T-helper 1 cell treated with Interleukin-12 subunit alpha and Interleukin-12 subunit beta and Interleukin-4 antibody, amounts not matched to agents 30 μg/mL and 1 μg/mL, for 36 hours (primary cell): Measurements from ENCODE around the gene RAP1GAP2.

Experiments
- H3K27ac Mint-ChIP-seq: one replicate; pipeline ENCODE4 v1.8.0; 2021; ENCODE audit warnings: mild to moderate bottlenecking, mixed read lengths
- H3K27me3 Mint-ChIP-seq: one replicate; pipeline ENCODE4 v1.8.0; 2021; ENCODE audit warnings: low read depth, mixed read lengths
- H3K36me3 Mint-ChIP-seq: one replicate; pipeline ENCODE4 v1.8.0; 2021; ENCODE audit warnings: low read depth, mixed read lengths
- H3K4me1 Mint-ChIP-seq: one replicate; pipeline ENCODE4 v1.8.0; 2021; ENCODE audit warnings: low read depth, mixed read lengths
- H3K4me3 Mint-ChIP-seq: one replicate; pipeline ENCODE4 v1.8.0; 2021; ENCODE audit warnings: mild to moderate bottlenecking, moderate library complexity, mixed read lengths
- H3K9me3 Mint-ChIP-seq: one replicate; pipeline ENCODE4 v1.8.0; 2021; ENCODE audit warnings: mixed read lengths

RAP1GAP2 gene

DNA sequence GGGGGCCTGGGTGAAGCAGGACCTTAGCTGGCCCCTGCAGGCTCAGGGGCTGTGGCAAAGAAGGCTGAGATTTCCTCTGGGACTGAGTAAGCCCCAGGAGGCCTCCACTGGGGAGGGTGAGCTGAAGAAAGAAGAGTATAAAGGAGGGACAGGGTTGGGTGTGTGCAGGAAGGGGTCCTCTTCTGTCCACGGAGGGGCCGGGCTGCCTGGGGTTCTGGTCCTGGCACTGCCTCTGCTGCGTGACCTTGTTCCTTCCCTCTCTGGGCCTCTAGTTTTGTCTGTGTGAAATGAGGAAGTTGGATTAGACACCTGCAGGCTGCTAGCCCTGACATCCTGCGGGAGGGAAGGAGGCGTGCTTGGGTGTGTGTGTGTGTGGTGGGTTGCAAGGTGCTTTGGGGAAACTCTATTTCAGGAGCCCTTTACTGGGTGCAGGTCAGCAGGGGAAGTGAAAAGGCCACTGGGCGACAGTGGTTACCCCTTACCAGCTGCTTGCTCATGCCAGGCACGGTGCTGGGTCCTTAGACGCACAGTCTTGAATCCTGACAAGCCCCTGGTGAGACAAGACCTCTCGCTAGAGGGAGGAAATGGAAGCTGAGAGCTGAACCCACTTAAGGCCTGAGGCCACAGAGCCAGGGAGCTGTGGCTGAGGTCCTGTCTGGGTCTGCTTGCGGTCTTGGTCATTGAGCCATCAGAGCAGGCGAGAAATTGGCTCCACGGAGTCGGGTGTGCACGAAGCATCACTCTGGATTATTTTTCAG is 206.5 kb downstream of the RAP1GAP2 start:
- H3K36me3 Mint-ChIP-seq = peaks cover 2% of the 10 kb centered on the region
- no peak overlapping the region for H3K4me3 Mint-ChIP-seq
- H3K9me3 Mint-ChIP-seq = no peaks in the 10 kb centered on the region
- no peaks in the 10 kb centered on the region for H3K27me3 Mint-ChIP-seq
- H3K27ac Mint-ChIP-seq = no peak overlapping the region
- H3K4me1 Mint-ChIP-seq = no peaks in the 10 kb centered on the region

DNA sequence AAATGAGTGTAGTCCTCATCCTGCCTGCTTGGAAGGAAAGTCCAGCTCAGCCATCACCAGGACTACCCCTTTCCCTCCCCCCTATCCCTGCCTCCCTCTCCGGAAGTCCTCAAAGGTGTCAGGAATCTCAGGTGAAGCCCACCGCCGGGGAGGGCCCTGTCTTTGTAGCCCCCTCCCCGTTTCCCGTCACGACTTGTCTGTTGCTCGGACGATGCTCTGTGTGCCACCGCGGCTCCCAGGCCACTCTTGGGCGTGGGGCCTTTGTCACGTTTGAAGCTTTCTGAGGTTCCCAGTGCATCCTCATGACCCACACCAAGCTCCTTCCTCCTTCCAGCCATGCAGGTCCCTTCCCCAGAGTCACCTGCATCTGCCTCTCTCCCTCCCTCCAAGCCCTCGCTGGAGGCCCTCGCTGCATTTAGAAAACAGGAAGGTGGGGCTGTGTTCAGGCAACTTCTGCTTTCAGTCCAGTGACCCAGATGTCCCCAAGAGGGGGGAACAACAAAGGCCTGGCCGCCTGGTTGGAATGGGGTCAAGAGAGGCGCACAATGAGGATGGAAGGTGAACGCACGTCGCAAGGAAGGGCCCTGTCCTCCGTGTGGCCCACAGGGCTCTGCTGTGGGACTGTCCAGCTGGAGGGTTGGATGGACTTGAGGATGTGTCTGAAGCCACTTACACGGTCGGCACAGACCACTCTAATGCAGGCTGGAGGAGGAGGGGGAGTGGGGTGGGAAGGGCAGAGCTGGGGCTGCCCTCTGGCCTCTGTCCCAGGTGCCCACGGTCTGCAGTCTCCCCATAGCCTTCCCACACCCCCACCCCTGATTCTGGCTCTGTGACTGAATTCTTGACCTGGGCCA is 207.3 kb downstream of the RAP1GAP2 start:
- no peaks in the 10 kb centered on the region for H3K9me3 Mint-ChIP-seq
- no peak overlapping the region for H3K4me3 Mint-ChIP-seq
- H3K27me3 Mint-ChIP-seq = no peaks in the 10 kb centered on the region
- H3K27ac Mint-ChIP-seq = no peak overlapping the region
- no peaks in the 10 kb centered on the region for H3K4me1 Mint-ChIP-seq
- H3K36me3 Mint-ChIP-seq = peaks cover 2% of the 10 kb centered on the region

DNA sequence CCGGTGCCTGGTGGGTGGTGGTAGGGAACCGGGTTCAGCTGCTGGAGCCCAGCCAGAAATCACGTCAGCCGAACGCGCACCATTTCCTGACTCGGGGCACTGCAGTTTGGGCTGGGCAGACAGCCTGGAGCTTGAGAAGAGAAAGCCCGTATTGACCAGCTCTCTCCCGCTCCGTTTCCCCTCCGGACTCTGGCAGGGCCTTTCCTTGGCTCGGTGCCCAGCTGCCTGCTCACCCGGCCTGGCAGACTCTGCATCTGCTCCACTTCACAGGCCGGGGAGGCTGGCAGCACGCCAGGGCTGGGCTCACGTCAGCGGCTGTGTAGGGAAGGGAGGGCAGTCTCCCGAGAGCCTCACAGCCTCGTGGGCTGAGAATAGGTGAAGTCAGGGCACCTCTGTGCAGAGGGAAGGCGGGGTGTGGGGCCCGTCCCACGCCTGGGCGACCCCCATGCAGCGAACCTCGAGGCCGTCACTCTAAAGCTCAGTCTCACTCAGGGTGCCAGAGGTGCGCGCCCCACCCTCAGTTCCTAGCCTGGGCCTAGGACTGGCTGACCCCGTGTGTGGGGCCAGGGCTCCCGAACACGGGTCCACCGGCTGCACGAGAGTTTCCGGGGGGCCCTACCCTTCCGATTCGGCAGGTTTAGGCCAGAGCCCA is 208.0 kb downstream of the RAP1GAP2 start:
- Mint-ChIP-seq H3K4me1 (no peaks in the 10 kb centered on the region), H3K27me3 (no peaks in the 10 kb centered on the region)

DNA sequence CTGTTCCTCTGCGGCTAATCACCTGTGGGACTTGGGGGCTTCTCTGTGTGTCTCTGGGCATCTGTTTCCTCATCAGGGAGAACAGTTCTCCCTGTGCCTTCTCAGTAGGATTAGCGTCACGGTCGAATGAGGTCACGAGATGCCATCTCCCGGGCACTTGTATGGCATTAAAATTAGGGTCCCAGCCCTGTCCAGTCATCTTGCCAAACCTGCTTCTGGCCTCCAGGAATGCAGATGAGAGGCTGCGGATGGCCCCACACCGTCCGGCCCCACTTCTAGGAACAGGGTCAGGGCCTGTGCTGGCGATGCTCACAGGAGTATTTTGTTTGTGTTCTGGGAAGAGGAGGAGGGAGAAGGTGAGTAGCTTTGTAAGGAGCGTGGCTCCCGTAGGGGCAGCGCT is 208.7 kb downstream of the RAP1GAP2 start:
- H3K27ac Mint-ChIP-seq = no peak overlapping the region
- peaks cover 2% of the 10 kb centered on the region for H3K36me3 Mint-ChIP-seq
- H3K27me3 Mint-ChIP-seq = no peaks in the 10 kb centered on the region
- H3K4me1 Mint-ChIP-seq = no peaks in the 10 kb centered on the region
- H3K4me3 Mint-ChIP-seq = no peak overlapping the region
- H3K9me3 Mint-ChIP-seq = no peaks in the 10 kb centered on the region

More for the DNA sequence above, 208.0 kb downstream of the RAP1GAP2 start:
- Mint-ChIP-seq H3K36me3 (no peaks in the 10 kb centered on the region), H3K4me3 (no peak overlapping the region), H3K27ac (no peak overlapping the region), H3K9me3 (no peaks in the 10 kb centered on the region)

DNA sequence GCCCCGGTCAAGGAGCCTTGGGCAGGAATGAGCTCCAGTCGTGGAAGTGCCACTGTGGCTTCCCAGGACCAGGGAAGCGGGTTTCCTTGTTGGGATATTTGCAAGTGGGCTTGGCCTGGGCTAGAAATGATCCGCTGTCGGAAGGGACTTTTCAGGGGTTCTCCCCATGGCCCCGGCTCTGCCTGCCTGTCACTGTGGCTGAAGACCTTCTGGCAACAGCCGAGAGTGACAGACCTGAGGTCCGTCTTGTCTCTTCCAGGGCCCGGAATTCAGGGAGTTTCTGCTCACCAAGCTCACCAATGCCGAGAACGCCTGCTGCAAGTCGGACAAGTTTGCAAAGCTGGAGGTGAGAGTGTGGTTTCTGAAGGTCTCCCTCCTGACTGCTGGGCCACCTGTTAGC is 209.5 kb downstream of the RAP1GAP2 start:
- Mint-ChIP-seq H3K9me3 (no peaks in the 10 kb centered on the region), H3K4me1 (no peaks in the 10 kb centered on the region), H3K27ac (no peak overlapping the region), H3K4me3 (no peak overlapping the region), H3K27me3 (no peaks in the 10 kb centered on the region), H3K36me3 (peaks cover 2% of the 10 kb centered on the region)

DNA sequence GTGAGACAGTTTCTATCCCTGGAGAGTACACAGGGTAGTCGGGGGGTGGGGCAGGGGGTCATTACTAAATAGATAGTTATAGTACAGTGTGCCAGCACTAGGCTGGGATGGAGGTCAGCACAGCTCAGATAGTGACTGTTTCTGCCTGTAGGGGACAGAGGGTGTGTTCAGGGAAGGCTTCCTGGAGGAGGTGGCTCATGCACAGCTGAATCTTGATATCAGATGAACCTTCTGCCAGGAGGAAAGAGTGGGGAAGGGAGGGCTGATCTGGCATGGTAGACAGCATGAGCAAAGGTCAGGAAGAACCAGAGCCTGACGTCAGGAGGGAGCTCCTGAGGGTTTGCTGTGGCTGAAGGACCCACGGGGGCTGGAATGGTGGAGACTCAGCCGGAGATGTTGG is 210.6 kb downstream of the RAP1GAP2 start:
- H3K27me3 Mint-ChIP-seq = no peaks in the 10 kb centered on the region
- H3K4me3 Mint-ChIP-seq = no peak overlapping the region
- H3K9me3 Mint-ChIP-seq = no peaks in the 10 kb centered on the region
- peaks cover 2% of the 10 kb centered on the region for H3K36me3 Mint-ChIP-seq
- no peaks in the 10 kb centered on the region for H3K4me1 Mint-ChIP-seq
- no peak overlapping the region for H3K27ac Mint-ChIP-seq

DNA sequence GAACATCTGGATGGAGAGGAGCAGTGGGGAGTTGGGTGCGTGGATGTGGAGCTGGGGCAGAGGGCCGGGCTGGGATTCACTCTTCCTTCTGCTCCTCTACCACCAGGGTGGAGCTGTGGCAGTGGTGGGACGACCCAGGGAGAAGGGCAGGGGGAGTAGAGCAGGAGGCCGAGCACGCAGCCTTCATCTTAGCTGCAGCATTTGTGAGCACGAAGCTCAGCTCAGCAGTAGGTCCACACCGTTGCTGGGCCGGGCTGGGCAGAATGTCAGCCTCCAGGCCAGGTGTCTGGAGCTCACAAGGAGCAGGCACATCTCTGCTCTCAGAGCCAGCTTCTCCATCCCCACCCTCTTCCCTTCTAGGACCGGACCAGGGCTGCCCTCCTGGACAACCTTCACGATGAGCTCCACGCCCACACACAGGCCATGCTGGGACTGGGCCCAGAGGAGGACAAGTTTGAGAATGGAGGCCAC is 211.4 kb downstream of the RAP1GAP2 start:
- Mint-ChIP-seq H3K36me3 (peaks cover 2% of the 10 kb centered on the region), H3K27ac (no peak overlapping the region), H3K9me3 (no peaks in the 10 kb centered on the region), H3K27me3 (no peaks in the 10 kb centered on the region), H3K4me1 (no peaks in the 10 kb centered on the region), H3K4me3 (no peak overlapping the region)

DNA sequence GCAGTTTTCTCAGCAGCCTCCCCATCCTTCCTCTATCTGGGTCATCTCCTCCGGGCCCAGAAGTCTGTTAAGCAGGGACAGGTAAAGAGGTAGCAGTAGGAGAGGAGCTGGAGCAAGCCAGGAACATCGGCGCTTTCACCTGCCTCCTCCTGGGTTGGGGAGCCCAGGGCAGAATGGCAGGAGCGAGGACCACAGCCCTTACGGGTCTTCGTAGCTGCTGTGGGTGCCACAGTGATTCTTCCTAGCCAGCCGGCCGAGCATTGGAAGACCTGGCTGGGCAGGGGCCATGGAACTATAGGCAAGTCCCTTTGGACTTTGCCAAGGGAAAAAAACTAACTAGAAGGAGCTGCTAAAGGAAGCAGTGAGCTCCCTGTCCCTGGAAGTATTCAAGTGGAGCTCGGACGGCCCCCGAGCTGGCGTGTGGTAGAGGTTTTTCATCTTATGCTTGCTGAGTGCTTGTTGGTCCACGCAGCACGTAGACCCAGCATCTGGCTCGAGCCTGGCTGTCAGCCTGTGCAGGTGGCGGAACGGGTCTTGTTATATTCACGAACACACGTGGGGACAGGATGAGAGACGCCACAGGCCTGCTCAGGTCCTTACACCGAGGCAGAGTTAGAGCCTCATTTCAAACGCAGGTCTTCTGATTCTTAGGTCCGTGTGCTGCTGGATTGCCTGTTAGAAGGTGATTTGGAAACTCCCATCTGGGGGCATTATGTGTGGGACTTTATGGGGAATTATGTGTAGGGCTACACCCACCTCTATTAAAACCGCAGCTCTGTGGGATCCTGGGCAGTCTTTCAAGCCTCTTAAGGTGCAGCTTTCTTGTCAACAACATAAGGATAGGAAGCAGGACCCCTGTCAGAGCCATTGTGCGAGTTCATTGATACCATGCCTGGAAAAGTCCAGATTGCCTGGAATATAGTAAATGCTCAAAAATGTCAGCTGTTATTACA is 212.4 kb downstream of the RAP1GAP2 start:
- no peaks in the 10 kb centered on the region for H3K9me3 Mint-ChIP-seq
- H3K27me3 Mint-ChIP-seq = no peaks in the 10 kb centered on the region
- no peak overlapping the region for H3K4me3 Mint-ChIP-seq
- H3K4me1 Mint-ChIP-seq = no peaks in the 10 kb centered on the region
- no peak overlapping the region for H3K27ac Mint-ChIP-seq
- H3K36me3 Mint-ChIP-seq = peaks cover 2% of the 10 kb centered on the region

DNA sequence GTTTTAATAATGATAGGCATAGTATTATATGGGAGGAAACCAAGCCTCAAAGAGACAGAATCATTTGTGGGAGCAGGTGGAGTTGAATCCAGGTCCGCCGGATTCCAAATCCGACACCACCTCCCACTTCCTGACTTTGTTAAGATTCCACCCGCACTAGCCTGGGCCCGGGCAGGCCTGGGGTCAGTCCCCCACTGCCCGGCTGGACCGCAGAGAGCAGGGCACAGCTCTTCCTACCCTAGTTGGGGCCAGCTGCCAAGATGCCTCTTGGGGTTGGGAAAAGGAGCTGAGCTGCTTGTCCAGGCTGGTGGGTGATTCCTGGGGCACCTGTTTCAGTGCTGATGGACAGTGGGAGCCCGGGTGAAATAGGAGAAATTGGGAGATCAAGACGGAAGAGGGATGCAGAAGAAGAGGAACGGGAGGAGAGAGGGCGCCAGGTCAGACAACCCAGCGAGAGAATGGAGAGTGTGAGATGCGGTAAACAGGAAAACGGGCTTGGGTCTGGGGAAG is 213.2 kb downstream of the RAP1GAP2 start:
- peaks cover 2% of the 10 kb centered on the region for H3K36me3 Mint-ChIP-seq
- H3K4me1 Mint-ChIP-seq = no peaks in the 10 kb centered on the region
- H3K4me3 Mint-ChIP-seq = no peak overlapping the region
- no peaks in the 10 kb centered on the region for H3K27me3 Mint-ChIP-seq
- no peaks in the 10 kb centered on the region for H3K9me3 Mint-ChIP-seq
- no peak overlapping the region for H3K27ac Mint-ChIP-seq

DNA sequence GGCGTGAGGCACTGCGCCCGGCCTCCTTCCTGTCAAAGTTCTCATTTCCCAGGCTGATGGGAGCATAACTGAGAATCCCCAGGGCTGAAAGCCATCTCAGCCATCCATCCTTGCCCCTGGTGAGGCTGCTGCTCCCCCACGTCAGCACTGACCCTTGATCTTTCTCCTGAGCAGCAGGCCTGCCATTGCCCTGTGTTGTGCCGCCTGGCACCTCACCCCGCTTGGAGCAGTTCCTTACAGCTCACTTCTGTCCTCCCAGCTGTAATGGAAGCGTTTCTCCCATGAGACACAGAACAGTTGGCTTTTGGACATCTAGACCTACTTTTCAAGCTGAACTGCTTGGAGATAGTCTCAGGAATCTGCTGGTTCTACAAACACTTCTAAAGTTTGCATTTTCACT is 215.7 kb downstream of the RAP1GAP2 start:
- Mint-ChIP-seq H3K4me3 (no peak overlapping the region), H3K27ac (no peak overlapping the region)

DNA sequence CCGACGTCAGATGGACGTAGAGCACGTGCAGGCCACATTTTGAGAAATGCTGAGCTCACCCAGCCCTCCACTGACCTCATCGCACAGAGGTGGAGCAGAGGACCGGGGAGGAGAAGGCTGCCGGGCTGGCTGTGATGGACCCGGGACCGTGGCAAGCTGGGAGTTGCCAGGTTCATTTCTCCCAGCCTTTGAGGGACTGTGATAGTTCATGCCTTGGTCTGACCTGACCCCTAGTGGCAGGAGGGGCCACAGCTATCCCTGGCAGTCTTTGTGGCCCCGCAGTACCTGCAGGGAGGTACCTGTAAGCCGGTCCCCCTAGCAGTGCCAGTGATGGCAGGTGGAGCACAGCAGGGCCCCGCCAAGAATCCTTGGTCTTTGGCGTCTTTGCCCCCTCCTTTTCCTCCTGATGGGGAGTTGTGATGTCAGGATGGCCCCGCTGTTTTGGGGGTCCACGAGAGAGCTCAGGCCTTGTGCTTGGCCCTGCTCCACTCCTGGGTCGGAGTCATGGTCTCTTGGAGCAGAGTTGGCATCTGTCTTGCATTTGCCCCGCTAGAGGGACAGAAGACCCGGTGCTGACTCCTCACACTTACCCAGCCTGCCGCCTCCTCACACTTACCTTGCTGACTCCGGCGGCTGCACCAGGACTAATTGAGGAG is 216.8 kb downstream of the RAP1GAP2 start:
- peaks cover 2% of the 10 kb centered on the region for H3K36me3 Mint-ChIP-seq
- no peak overlapping the region for H3K27ac Mint-ChIP-seq
- H3K4me1 Mint-ChIP-seq = no peaks in the 10 kb centered on the region
- H3K27me3 Mint-ChIP-seq = no peaks in the 10 kb centered on the region
- no peak overlapping the region for H3K4me3 Mint-ChIP-seq
- no peaks in the 10 kb centered on the region for H3K9me3 Mint-ChIP-seq

More for the DNA sequence above, 215.7 kb downstream of the RAP1GAP2 start:
- Mint-ChIP-seq H3K27me3 (no peaks in the 10 kb centered on the region), H3K9me3 (no peaks in the 10 kb centered on the region), H3K4me1 (no peaks in the 10 kb centered on the region), H3K36me3 (peaks cover 2% of the 10 kb centered on the region)

DNA sequence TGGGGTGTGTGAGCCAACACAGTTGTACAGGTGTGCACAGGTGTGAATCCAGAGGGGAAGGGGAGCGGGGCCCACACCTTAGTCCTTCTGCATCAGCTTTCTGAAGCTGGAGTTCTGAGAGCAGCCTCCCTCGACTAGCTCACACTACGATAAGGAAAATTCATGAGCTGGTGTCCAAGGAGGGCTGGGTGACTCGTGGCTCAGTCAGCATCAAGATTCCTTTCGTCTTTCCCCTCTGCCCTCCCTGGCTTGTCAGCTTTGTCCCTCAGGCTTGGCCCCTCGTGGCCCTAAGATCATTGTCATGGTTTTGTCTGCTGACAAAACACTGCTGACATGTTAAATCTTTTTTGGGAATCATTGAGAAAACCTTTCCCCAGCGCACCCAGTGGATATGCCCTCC is 219.7 kb downstream of the RAP1GAP2 start:
- peaks cover 6% of the 10 kb centered on the region for H3K36me3 Mint-ChIP-seq
- no peaks in the 10 kb centered on the region for H3K27me3 Mint-ChIP-seq
- no peak overlapping the region for H3K27ac Mint-ChIP-seq
- H3K4me3 Mint-ChIP-seq = no peak overlapping the region
- peaks cover 3% of the 10 kb centered on the region for H3K9me3 Mint-ChIP-seq
- no peaks in the 10 kb centered on the region for H3K4me1 Mint-ChIP-seq

DNA sequence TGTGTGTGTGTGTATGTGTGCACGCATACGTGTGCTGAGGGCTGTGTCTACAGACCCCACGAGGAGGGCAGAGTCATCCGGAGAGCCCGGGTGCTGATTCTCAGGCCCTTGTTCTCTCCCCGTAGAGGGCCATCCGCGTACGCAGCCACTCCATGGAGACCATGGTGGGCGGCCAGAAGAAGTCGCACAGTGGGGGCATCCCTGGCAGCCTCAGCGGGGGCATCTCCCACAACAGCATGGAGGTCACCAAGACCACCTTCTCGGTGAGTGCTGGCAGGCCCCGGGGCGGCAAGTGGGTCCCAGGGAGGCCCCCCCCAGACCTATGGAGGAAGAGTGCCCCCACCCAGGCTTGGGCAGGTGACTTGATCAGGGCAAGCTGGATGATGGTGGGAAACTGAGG is 221.7 kb downstream of the RAP1GAP2 start:
- Mint-ChIP-seq H3K4me1 (no peaks in the 10 kb centered on the region), H3K36me3 (peaks cover 17% of the 10 kb centered on the region), H3K4me3 (no peak overlapping the region), H3K9me3 (peaks cover 16% of the 10 kb centered on the region), H3K27me3 (no peaks in the 10 kb centered on the region), H3K27ac (no peak overlapping the region)
